ENCODE data around the gene CENPH.
A peak's percentile ranks its signal among the peaks of the same experiment; 100 is the strongest.

The CENPH gene

DNA sequence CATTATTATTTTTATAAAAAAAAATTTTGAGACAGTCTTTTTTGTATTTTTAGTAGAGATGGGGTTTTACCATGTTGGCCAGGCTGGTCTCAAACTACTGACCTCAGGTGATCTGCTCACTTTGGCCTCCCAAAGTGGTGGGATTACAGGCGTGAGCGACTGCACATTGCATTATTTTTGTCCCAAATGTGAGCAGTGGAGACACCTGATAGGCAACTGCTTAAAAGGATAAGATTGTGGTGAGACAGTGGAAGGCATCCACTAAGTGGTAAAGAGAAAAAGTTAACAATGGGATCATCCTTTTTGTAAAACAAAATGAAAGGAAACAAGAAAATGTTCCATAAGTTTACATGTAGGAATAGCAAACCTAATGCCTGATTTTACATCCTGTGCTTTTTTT, 2.0 kb upstream of the CENPH start:
- no peak overlapping the region for H3K4me3 ChIP-seq (replicated peaks; ENCODE audit: low read depth, low read length)
- H3K27me3 ChIP-seq (replicated peaks; ENCODE audit: control insufficient read depth, insufficient read depth, low read length) = no peaks in the 10 kb centered on the region
- TF ChIP-seq, protein P1, sequence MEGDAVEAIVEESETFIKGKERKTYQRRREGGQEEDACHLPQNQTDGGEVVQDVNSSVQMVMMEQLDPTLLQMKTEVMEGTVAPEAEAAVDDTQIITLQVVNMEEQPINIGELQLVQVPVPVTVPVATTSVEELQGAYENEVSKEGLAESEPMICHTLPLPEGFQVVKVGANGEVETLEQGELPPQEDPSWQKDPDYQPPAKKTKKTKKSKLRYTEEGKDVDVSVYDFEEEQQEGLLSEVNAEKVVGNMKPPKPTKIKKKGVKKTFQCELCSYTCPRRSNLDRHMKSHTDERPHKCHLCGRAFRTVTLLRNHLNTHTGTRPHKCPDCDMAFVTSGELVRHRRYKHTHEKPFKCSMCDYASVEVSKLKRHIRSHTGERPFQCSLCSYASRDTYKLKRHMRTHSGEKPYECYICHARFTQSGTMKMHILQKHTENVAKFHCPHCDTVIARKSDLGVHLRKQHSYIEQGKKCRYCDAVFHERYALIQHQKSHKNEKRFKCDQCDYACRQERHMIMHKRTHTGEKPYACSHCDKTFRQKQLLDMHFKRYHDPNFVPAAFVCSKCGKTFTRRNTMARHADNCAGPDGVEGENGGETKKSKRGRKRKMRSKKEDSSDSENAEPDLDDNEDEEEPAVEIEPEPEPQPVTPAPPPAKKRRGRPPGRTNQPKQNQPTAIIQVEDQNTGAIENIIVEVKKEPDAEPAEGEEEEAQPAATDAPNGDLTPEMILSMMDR (IDR thresholded peaks at IDR 0.05; ENCODE audit: insufficient read depth, low read length, poor library complexity, severe bottlenecking) = no peak
- DNase-seq (ENCODE audit: extremely low read depth, insufficient read length) = no peak
- H3K36me3 ChIP-seq (ENCODE audit: control insufficient read depth, insufficient read depth, low read length) = no peaks in the 10 kb centered on the region; the same call in 1 of the 2 replicates

DNA sequence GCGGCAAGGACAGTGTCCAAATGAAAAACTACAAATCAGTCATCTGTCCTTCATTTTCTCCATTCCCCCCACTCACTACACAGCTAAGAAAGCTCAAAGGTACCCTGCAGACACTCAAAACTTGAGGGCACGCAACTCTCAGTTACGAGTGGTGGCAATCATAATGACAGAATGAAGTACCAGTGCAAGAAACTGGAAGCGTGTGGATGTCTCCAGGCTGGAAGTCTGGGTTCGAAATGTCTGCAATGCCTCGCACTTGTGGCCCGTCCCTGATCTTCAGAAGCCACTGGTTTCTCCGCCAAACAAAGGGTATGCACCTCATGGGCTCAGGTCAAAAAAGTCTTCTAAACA, 597 bp upstream of the CENPH start:
- TF ChIP-seq, protein P1 (IDR thresholded peaks at IDR 0.05; ENCODE audit: insufficient read depth, low read length, poor library complexity, severe bottlenecking) = no peak
- no peak for DNase-seq (ENCODE audit: extremely low read depth, insufficient read length)
- Histone ChIP-seq H3K27me3 (replicated peaks; ENCODE audit: control insufficient read depth, insufficient read depth, low read length) (no peaks in the 10 kb centered on the region), H3K36me3 (ENCODE audit: control insufficient read depth, insufficient read depth, low read length) (peaks cover 2% of the 10 kb centered on the region), H3K4me3 (replicated peaks; ENCODE audit: low read depth, low read length) (peak overlapping the region; percentile 69)

DNA sequence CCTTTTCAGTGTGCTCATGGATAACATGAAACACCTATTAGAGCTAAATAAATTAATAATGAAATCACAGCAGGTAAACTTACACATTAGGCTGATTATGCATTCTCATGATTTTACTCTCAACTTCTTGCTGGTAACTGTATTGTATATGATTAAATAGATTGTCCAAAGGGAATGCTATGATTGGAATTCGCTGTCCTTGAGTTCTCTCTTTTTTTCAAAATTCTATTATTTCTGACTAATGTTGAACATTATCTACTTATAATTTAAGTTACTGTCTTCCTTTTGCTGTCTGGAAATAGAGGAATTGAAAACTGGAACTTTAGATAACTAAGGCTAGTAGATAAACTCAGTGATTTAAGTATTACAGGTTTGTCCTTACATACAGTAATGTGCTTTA, 13.1 kb downstream of the CENPH start:
- DNase-seq (ENCODE audit: extremely low read depth, insufficient read length) = no peak
- Histone ChIP-seq H3K27me3 (replicated peaks; ENCODE audit: control insufficient read depth, insufficient read depth, low read length) (no peaks in the 10 kb centered on the region), H3K4me3 (replicated peaks; ENCODE audit: low read depth, low read length) (no peak overlapping the region), H3K36me3 (ENCODE audit: control insufficient read depth, insufficient read depth, low read length) (no peaks in the 10 kb centered on the region; the same call in 1 of the 2 replicates)
- TF ChIP-seq, protein P1 (IDR thresholded peaks at IDR 0.05; ENCODE audit: insufficient read depth, low read length, poor library complexity, severe bottlenecking) = no peak

DNA sequence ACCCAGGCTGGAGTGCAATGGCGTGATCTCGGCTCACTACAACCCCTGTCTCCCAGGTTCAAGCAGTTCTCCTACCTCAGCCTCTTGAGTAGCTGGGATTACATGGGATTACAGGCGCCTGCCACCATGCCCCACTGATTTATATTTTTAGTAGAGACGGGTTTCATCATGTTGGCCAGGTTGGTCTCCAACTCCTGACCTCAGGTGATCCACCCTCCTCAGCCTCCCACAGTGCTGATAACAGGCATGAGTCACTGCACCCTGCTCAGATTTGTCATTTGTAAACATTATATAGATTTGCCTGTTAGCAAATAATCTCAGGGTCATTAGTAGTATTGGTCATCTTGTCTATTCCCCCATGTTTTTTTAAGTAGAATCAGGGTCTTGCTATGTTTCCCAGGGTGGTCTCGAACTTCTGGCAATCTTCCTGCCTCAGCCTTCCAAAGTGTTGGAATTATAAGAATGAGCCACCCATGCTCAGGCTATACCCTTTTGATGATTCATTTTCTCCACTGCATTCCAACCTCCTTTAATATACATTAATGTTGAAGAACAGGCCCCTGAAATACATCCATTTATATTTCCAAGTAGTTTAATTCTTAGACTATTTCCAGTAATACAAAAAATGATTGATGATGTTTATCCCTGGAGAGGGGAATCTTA, 17.3 kb downstream of the CENPH start:
- Histone ChIP-seq H3K36me3 (ENCODE audit: control insufficient read depth, insufficient read depth, low read length) (no peaks in the 10 kb centered on the region), H3K27me3 (replicated peaks; ENCODE audit: control insufficient read depth, insufficient read depth, low read length) (no peaks in the 10 kb centered on the region), H3K4me3 (replicated peaks; ENCODE audit: low read depth, low read length) (no peak overlapping the region)
- TF ChIP-seq, protein P1 (IDR thresholded peaks at IDR 0.05; ENCODE audit: insufficient read depth, low read length, poor library complexity, severe bottlenecking) = no peak
- no peak for DNase-seq (ENCODE audit: extremely low read depth, insufficient read length)

DNA sequence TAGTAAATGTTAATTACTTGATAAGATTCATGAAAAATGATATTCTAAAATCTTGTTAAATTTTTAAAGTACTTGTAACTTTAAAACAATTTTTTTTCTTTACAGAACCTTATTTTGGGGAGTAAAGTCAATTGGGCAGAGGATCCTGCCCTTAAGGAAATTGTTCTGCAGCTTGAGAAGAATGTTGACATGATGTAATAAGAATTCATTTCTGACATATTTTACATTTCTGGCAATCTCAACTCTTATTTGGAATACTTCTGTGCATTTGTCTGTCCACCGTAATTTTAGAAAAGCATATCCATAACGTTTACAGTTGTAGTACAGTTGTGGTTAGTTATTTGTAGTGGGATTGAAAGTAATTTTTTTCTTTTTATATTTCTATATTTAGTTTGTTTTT, 20.2 kb downstream of the CENPH start:
- TF ChIP-seq, protein P1 (IDR thresholded peaks at IDR 0.05; ENCODE audit: insufficient read depth, low read length, poor library complexity, severe bottlenecking) = no peak
- no peak for DNase-seq (ENCODE audit: extremely low read depth, insufficient read length)
- H3K4me3 ChIP-seq (replicated peaks; ENCODE audit: low read depth, low read length) = no peak overlapping the region
- H3K36me3 ChIP-seq (ENCODE audit: control insufficient read depth, insufficient read depth, low read length) = no peaks in the 10 kb centered on the region
- H3K27me3 ChIP-seq (replicated peaks; ENCODE audit: control insufficient read depth, insufficient read depth, low read length) = no peaks in the 10 kb centered on the region

DNA sequence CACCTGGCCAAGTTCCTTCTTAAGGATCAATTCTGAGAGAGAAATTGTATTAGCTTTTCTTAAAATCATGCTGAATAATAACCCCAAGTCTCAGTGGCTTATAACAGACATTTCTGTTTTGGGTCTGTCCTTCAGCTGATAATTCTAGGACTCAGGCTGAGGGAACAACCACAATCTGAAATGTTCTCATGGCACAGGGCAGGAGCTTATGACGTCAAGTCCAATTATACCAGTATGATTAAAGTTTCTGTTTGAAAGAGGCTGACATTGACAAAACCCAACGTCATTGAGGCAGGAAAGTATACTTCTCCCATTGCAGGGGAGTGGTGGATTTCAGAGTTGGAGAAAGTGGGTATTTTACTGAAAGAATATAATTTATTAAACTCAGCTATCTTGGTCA, 21.8 kb downstream of the CENPH start:
- TF ChIP-seq, protein P1 (IDR thresholded peaks at IDR 0.05; ENCODE audit: insufficient read depth, low read length, poor library complexity, severe bottlenecking) = no peak
- no peak overlapping the region for H3K4me3 ChIP-seq (replicated peaks; ENCODE audit: low read depth, low read length)
- no peaks in the 10 kb centered on the region for H3K27me3 ChIP-seq (replicated peaks; ENCODE audit: control insufficient read depth, insufficient read depth, low read length)
- H3K36me3 ChIP-seq (ENCODE audit: control insufficient read depth, insufficient read depth, low read length) = no peaks in the 10 kb centered on the region
- DNase-seq (ENCODE audit: extremely low read depth, insufficient read length) = no peak

All from GM06990 (cell line).